ENCODE measurements around the gene PLEKHA6. TPM values are rescaled to one million over a fixed set of nuclear protein-coding genes. Genes with fewer than 3 reads are reported as not detected.

Gene PLEKHA6
- total and polyA plus RNA-seq, 5 experiments from 2014 or later = 0.02 to 2.0 (median 1.2) TPM; not detected in 2

GRCh38 chr1:204293605-204294337 is 66.0 kb downstream of the PLEKHA6 start:
- H3K36me3 Mint-ChIP-seq = no peaks in the 10 kb centered on the region
- POLR2A ChIA-PET = no interaction called here
- H3K9me3 Mint-ChIP-seq = no peaks in the 10 kb centered on the region
- DNase-seq = no peak
- H3K4me3 Mint-ChIP-seq = no peak overlapping the region
- H3K4me1 Mint-ChIP-seq = peaks cover 10 to 17% (median 17%) of the 10 kb centered on the region in 4 donors
- peak overlapping the region in 2 of 10 donors; percentile 25 to 30 for H3K27ac Mint-ChIP-seq
- no peak for ATAC-seq
- peaks cover 2 to 18% (median 6%) of the 10 kb centered on the region in 5 donors for H3K27me3 Mint-ChIP-seq

- Mint-ChIP-seq H3K4me3 (no peak overlapping the region), H3K9me3 (no peaks in the 10 kb centered on the region), H3K36me3 (no peaks in the 10 kb centered on the region), H3K27ac (peak overlapping the region in 1 of 10 donors; percentile 33), H3K4me1 (peaks cover 14 to 24% (median 23%) of the 10 kb centered on the region in 4 donors), H3K27me3 (peaks cover 2 to 18% (median 6%) of the 10 kb centered on the region in 5 donors)
- POLR2A ChIA-PET = no interaction called here
- DNase-seq (no peak), ATAC-seq (no peak)
Observed at GRCh38 chr1:204292740-204293139, 67.0 kb downstream of the PLEKHA6 start.

- Mint-ChIP-seq H3K27ac (peak overlapping the region in 1 of 10 donors; percentile 50), H3K4me1 (peaks cover 25 to 32% (median 30%) of the 10 kb centered on the region in 4 donors), H3K4me3 (no peak overlapping the region), H3K27me3 (peaks cover 0 to 18% (median 5%) of the 10 kb centered on the region in 5 donors), H3K9me3 (no peaks in the 10 kb centered on the region), H3K36me3 (no peaks in the 10 kb centered on the region)
- POLR2A ChIA-PET = no interaction called here
- DNase-seq = no peak
- ATAC-seq = no peak
Observed at GRCh38 chr1:204289280-204289679, 70.4 kb downstream of the PLEKHA6 start.

GRCh38 chr1:204288021-204288588 is 71.6 kb downstream of the PLEKHA6 start:
- peak overlapping the region in 8 of 10 donors; percentile 50 to 96 (median 90) for H3K27ac Mint-ChIP-seq
- H3K4me3 Mint-ChIP-seq = peak overlapping the region in 8 of 10 donors; percentile 3 to 96 (median 84)
- ATAC-seq (no peak), DNase-seq (no peak)
- no peaks in the 10 kb centered on the region for H3K9me3 Mint-ChIP-seq
- POLR2A ChIA-PET = no interaction called here
- no peaks in the 10 kb centered on the region for H3K36me3 Mint-ChIP-seq
- H3K4me1 Mint-ChIP-seq = peaks cover 25 to 32% (median 30%) of the 10 kb centered on the region in 4 donors
- H3K27me3 Mint-ChIP-seq = peaks cover 0 to 12% (median 2%) of the 10 kb centered on the region in 5 donors

- peak overlapping the region; percentile 89 to 96 (median 94) for H3K27ac Mint-ChIP-seq
- POLR2A ChIA-PET = interaction anchor here (0.5 to 0.6 kb wide), 2 partner anchors 55 to 167 kb away, joined by 3 to 5 read pairs; no protein-coding TSS in a partner anchor
- peak; percentile 11 to 19 for ATAC-seq
Observed at GRCh38 chr1:204287466-204287891, 72.2 kb downstream of the PLEKHA6 start.

GRCh38 chr1:204286831-204287421 is 72.8 kb downstream of the PLEKHA6 start:
- POLR2A ChIA-PET = interaction anchor here (0.5 to 0.8 kb wide), 4 partner anchors 54 to 207 kb away, joined by 3 to 5 read pairs (median 3); no protein-coding TSS in a partner anchor
- Mint-ChIP-seq H3K36me3 (no peaks in the 10 kb centered on the region), H3K27ac (peak overlapping the region; percentile 89 to 96 (median 94)), H3K27me3 (peaks cover 0 to 10% (median 3%) of the 10 kb centered on the region in 5 donors), H3K4me3 (peak overlapping the region; percentile 83 to 96 (median 89)), H3K4me1 (peaks cover 25 to 32% (median 30%) of the 10 kb centered on the region in 4 donors), H3K9me3 (no peaks in the 10 kb centered on the region)
- peak; percentile 94 to 96 for ATAC-seq
- peak in 9 of 10 donors; percentile 15 to 74 (median 46) for DNase-seq

More at GRCh38 chr1:204287466-204287891, 72.2 kb downstream of the PLEKHA6 start:
- H3K27me3 Mint-ChIP-seq = peaks cover 0 to 12% (median under 1%) of the 10 kb centered on the region in 5 donors
- no peak for DNase-seq
- no peaks in the 10 kb centered on the region for H3K36me3 Mint-ChIP-seq
- peaks cover 25 to 32% (median 30%) of the 10 kb centered on the region in 4 donors for H3K4me1 Mint-ChIP-seq
- H3K9me3 Mint-ChIP-seq = no peaks in the 10 kb centered on the region
- H3K4me3 Mint-ChIP-seq = peak overlapping the region; percentile 83 to 96 (median 89)

GRCh38 chr1:204286315-204286714 is 73.4 kb downstream of the PLEKHA6 start:
- peak overlapping the region; percentile 89 to 96 (median 94) for H3K27ac Mint-ChIP-seq
- no peaks in the 10 kb centered on the region for H3K9me3 Mint-ChIP-seq
- peaks cover 2 to 16% (median 7%) of the 10 kb centered on the region in 5 donors for H3K27me3 Mint-ChIP-seq
- DNase-seq (no peak), ATAC-seq (no peak)
- POLR2A ChIA-PET = interaction anchor here (0.7 to 0.8 kb wide), 2 partner anchors 118 to 208 kb away, joined by 3 read pairs; no protein-coding TSS in a partner anchor
- peaks cover 25 to 32% (median 30%) of the 10 kb centered on the region in 4 donors for H3K4me1 Mint-ChIP-seq
- peak overlapping the region in 9 of 10 donors; percentile 38 to 91 (median 87) for H3K4me3 Mint-ChIP-seq
- no peaks in the 10 kb centered on the region for H3K36me3 Mint-ChIP-seq

- Mint-ChIP-seq H3K27ac (peak overlapping the region; percentile 44 to 96 (median 94)), H3K36me3 (no peaks in the 10 kb centered on the region), H3K27me3 (peaks cover 2 to 18% (median 7%) of the 10 kb centered on the region in 5 donors), H3K9me3 (no peaks in the 10 kb centered on the region), H3K4me3 (peak overlapping the region in 9 of 10 donors; percentile 15 to 91 (median 87)), H3K4me1 (peaks cover 25 to 32% (median 30%) of the 10 kb centered on the region in 4 donors)
- POLR2A ChIA-PET = no interaction called here
- DNase-seq = no peak
- ATAC-seq = no peak
Observed at GRCh38 chr1:204285436-204286305, 74.1 kb downstream of the PLEKHA6 start.

GRCh38 chr1:204284929-204285328 is 74.8 kb downstream of the PLEKHA6 start:
- Mint-ChIP-seq H3K27ac (no peak overlapping the region), H3K4me1 (peaks cover 25 to 32% (median 30%) of the 10 kb centered on the region in 4 donors), H3K4me3 (no peak overlapping the region), H3K27me3 (peaks cover 0 to 18% (median 7%) of the 10 kb centered on the region in 5 donors), H3K36me3 (no peaks in the 10 kb centered on the region), H3K9me3 (no peaks in the 10 kb centered on the region)
- ATAC-seq (no peak), DNase-seq (no peak)
- POLR2A ChIA-PET = no interaction called here

- peak overlapping the region in 5 of 10 donors; percentile 4 to 69 (median 19) for H3K27ac Mint-ChIP-seq
- POLR2A ChIA-PET = no interaction called here
- peaks cover 25 to 32% (median 30%) of the 10 kb centered on the region in 4 donors for H3K4me1 Mint-ChIP-seq
- ATAC-seq (no peak), DNase-seq (no peak)
- no peak overlapping the region for H3K4me3 Mint-ChIP-seq
- no peaks in the 10 kb centered on the region for H3K9me3 Mint-ChIP-seq
- peaks cover 0 to 18% (median 7%) of the 10 kb centered on the region in 5 donors for H3K27me3 Mint-ChIP-seq
- no peaks in the 10 kb centered on the region for H3K36me3 Mint-ChIP-seq
Observed at GRCh38 chr1:204283711-204284651, 75.7 kb downstream of the PLEKHA6 start.

GRCh38 chr1:204282761-204283221 is 76.9 kb downstream of the PLEKHA6 start:
- no peaks in the 10 kb centered on the region for H3K9me3 Mint-ChIP-seq
- ATAC-seq (no peak), DNase-seq (peak in 1 of 10 donors; percentile 47)
- no peak overlapping the region for H3K4me3 Mint-ChIP-seq
- peaks cover 0 to 18% (median 7%) of the 10 kb centered on the region in 5 donors for H3K27me3 Mint-ChIP-seq
- POLR2A ChIA-PET = no interaction called here
- H3K27ac Mint-ChIP-seq = no peak overlapping the region
- H3K4me1 Mint-ChIP-seq = peaks cover 19 to 25% (median 24%) of the 10 kb centered on the region in 4 donors
- H3K36me3 Mint-ChIP-seq = no peaks in the 10 kb centered on the region
